C4-2B (cell line): ENCODE measurements around the gene RPN1.

Experiments used
- H3K27ac ChIP-seq: fragments of 450-650 bp; 2 replicates; pipeline ENCODE4 v1.5.1; 2017
- CTCF ChIP-seq: fragments of 450-650 bp; conservative IDR thresholded peaks from 2 replicates; pipeline ENCODE4 v1.5.1; 2017; ENCODE audit warnings: mild to moderate bottlenecking
- ZFX ChIP-seq: fragments of 450-650 bp; IDR thresholded peaks from 2 replicates; pipeline ENCODE4 v1.6.1; 2017

Gene RPN1

DNA sequence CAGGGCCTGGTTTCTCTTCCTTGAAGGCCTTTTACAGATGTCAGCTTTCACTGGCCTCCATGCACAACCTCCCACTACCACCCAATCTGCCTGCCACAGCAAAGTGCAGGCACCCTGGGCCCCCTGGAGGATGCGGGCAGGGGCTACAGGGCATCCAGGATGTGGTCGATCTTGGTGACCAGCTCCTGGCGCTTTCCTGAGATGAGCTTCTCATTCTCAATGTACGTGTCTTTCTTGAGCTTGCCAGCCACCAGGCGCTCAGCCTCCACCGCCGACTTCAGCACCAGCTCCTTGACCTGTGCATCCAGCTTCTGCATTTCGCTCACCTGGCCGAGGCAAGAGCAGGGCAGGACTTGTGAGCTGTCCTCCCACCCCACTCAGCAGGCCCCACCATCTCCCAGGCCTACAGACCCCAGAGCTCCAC lies 30.3 kb downstream of the RPN1 start:
- no peak overlapping the region for H3K27ac ChIP-seq
- TF ChIP-seq ZFX (no peak), CTCF (no peak)

GRCh38 chr3:128619146-128619890 lies 31.3 kb downstream of the RPN1 start:
- no peak overlapping the region for H3K27ac ChIP-seq
- TF ChIP-seq ZFX (no peak), CTCF (no peak)

- peak overlapping the region; percentile 79 for H3K27ac ChIP-seq
- no peak for TF ChIP-seq CTCF
- no peak for TF ChIP-seq ZFX
Observed at GRCh38 chr3:128618398-128618726, 32.3 kb downstream of the RPN1 start.

DNA sequence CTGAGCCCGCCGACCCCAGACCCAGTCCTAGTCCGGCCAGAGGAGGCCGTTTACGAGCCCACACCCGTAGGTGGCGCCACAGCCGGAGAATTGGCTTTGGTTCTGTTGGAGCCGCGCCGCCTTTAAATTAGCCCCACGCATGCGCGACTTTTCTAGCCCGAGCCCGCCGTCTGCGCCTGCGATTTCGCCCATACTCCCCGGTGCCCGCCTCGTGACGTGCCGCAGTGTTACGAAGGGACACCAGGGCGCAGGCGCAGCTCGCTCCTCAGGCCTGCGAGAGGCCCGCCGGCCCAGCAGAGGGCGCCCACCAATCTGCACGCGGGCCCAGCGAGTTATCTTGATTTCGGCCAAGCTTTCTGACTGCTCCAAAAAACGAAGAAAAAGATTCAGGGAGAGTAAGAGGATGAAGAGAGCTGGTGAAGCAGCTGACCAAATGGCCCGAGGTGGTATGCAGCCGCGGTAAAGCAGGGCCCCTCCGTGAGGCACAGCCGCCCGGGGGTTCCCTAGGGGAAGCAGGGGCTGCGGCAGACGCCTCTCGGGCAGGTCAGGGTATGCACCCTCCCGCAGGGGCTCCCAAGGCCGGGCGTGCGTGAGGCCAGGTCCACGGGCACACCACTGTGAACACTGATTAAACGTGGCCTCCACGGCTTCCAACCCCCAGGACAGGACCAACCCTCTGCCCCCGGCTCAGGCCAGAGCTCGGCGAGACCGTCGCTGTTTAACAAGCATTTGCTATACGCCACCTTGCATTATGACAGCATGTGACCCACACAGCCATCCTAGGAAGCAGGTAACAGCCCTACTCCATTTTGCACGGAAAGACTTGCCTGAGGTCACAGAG lies 32.8 kb downstream of the RPN1 start:
- peak; percentile 100 for TF ChIP-seq CTCF
- peak; percentile 63; the same call in 1 of the 2 replicates for TF ChIP-seq ZFX
- peak overlapping the region; percentile 79 for H3K27ac ChIP-seq

GRCh38 chr3:128617270-128617556 lies 33.4 kb downstream of the RPN1 start:
- TF ChIP-seq ZFX (no peak), CTCF (no peak)
- H3K27ac ChIP-seq: peak overlapping the region; percentile 79

DNA sequence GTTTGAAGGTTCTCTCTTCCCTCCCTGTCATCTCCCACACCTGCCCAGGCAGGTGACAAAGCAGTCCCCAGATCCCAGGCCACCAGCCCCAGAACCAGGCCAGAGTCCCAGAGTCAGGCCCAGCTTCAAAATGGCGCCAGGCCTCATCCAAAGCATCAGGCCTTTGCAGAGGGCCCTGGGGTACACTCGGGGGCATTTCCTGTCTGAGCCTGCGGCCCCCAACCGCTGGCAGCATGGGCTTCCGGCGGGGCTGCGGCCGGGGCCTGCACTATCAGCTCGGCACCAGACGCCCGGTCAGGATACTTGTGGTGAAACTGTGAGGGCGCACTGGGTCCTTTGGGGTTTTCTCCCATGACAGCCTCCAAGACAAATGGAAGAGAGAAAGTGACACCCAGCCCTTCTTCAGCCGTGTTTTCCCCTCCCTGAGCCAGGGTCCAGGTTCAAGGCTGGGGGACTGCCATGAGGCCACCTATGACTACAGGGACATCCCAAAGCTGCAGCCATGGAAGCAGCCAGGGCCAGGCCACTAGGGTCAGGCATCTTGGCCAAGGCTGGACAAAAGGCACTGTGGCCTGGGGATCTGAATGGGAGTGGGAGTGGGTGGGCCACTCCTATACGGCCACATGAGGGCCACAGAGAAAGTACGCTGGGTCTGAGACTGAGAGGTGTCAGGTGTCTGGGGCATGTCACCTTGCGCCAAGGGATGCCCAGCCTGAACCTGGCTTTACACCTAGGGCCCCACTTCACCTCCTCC lies 33.9 kb downstream of the RPN1 start:
- TF ChIP-seq ZFX (no peak), CTCF (no peak)
- H3K27ac ChIP-seq: peak overlapping the region; percentile 79

DNA sequence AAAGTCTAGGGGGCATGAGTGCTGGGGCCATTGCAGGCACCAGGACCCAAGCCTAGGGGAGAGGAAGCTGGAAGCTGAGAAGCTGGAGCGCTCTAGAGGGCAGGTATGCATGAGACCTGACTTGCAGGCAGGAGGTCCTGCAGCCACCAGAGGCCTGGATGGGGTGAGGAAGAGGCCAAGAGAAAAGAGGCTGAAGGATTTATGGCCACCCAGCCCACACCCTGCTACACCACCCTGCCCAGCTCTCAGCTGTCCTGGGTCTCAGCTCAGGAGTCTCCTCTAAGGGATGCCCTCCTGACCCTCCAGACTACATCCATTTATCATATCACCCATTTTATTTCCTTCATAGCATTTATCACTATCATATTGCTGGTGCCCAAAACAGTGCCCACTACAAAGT lies 36.5 kb downstream of the RPN1 start:
- no peak overlapping the region for H3K27ac ChIP-seq
- TF ChIP-seq CTCF (no peak), ZFX (no peak)
